Caco-2 (cell line): Measurements from ENCODE around the gene ZNF777. TPM values are rescaled to one million over a fixed set of nuclear protein-coding genes. Genes with fewer than 3 reads are reported as not detected.

Source experiments
- BruUV-seq: library from RNA; stranded (reverse); fragments of 400-500 nt; replicated peaks from 2 replicates; lab custom pipeline; 2021; lab: Mats Ljungman, UMichigan
- CTCF ChIA-PET: fragments of 300-600 bp; sonication (Branson Sonifier 250); formaldehyde crosslinking; loops from one replicate; lab custom pipeline; 2022; ENCODE audit warnings: antibody characterized with exemption; lab: Charles Lee
- POLR2A ChIA-PET: fragments of 300-600 bp; sonication (Branson Sonifier 250); formaldehyde crosslinking; loops from one replicate; lab custom pipeline; 2022; ENCODE audit warnings: antibody characterized with exemption; lab: Charles Lee
- DNase-seq, 2 experiments: peaks; one replicate each; pipeline versions ENCODE4 v3.0.0 to v3.0.0-alpha.2; 2020 to 2022
- H3K27me3 ChIP-seq: replicated peaks from 2 replicates; pipeline ENCODE4 v1.6.0; 2011; ENCODE audit warnings: low read length; ENCODE audit not compliant: control insufficient read depth, insufficient read depth
- H3K36me3 ChIP-seq: 2 replicates; pipeline ENCODE4 v1.5.1; 2011; ENCODE audit warnings: low read length; ENCODE audit not compliant: control insufficient read depth, insufficient read depth
- H3K4me1 ChIP-seq: fragments of 250-450 bp; sonication (Bioruptor Pico); 2 replicates; pipeline ENCODE4 v1.5.1; 2020; ENCODE audit warnings: mild to moderate bottlenecking
- H3K4me3 ChIP-seq: 2 replicates; pipeline ENCODE4 v1.5.1; 2011; ENCODE audit warnings: low read depth, mild to moderate bottlenecking, control low read depth, low read length
- H3K9me3 ChIP-seq: fragments of 250-450 bp; sonication (Bioruptor Pico); 2 replicates; pipeline ENCODE4 v1.5.1; 2020; ENCODE audit warnings: mild to moderate bottlenecking, moderate library complexity
- H3K27ac Mint-ChIP-seq: one replicate; pipeline ENCODE4 v1.8.0; 2022; ENCODE audit warnings: mixed read lengths; ENCODE audit not compliant: unreplicated experiment
- H3K27me3 Mint-ChIP-seq: one replicate; pipeline ENCODE4 v1.8.0; 2022; ENCODE audit warnings: mixed read lengths; ENCODE audit not compliant: insufficient read depth, unreplicated experiment
- H3K36me3 Mint-ChIP-seq: one replicate; pipeline ENCODE4 v1.8.0; 2022; ENCODE audit warnings: mild to moderate bottlenecking, mixed read lengths; ENCODE audit not compliant: insufficient read depth, unreplicated experiment
- H3K4me1 Mint-ChIP-seq: one replicate; pipeline ENCODE4 v1.8.0; 2022; ENCODE audit warnings: low read depth, mixed read lengths; ENCODE audit not compliant: unreplicated experiment
- H3K4me3 Mint-ChIP-seq: one replicate; pipeline ENCODE4 v1.8.0; 2022; ENCODE audit warnings: mild to moderate bottlenecking, moderate library complexity, mixed read lengths; ENCODE audit not compliant: unreplicated experiment
- H3K9me3 Mint-ChIP-seq: one replicate; pipeline ENCODE4 v1.8.0; 2022; ENCODE audit warnings: mixed read lengths; ENCODE audit not compliant: unreplicated experiment
- intact Hi-C: fragments of 100-400 bp; cut with micrococcal nuclease; formaldehyde crosslinking; loops from one replicate; pipeline ENCODE4 v1.10.0; 2022; ENCODE audit not compliant: unreplicated experiment
- total RNA-seq: library from RNA; stranded (reverse); gene quantifications from 2 replicates; pipeline ENCODE4 v1.2.3, GENCODE V29; 2022
- TF ChIP-seq, protein P1 (sequence below), 2 experiments: fragments of 200-600 bp in 1 of 2; IDR thresholded peaks; 1 replicate in 1 of 2; 2 replicates in 1 of 2; pipeline versions ENCODE4 v1.5.1 to v1.8.0; 2011 to 2022; ENCODE audit warnings: antibody characterized with exemption in 1 of 2, control low read depth in 1 of 2, inconsistent platforms in 1 of 2, low read depth in 1 of 2, low read length in 1 of 2, mild to moderate bottlenecking in 1 of 2, moderate library complexity in 1 of 2; ENCODE audit not compliant: insufficient read depth in 1 of 2, severe bottlenecking in 1 of 2, unreplicated experiment in 1 of 2

ZNF777 gene
- total RNA-seq, 1 experiment from 2014 or later = 22.7 TPM

DNA sequence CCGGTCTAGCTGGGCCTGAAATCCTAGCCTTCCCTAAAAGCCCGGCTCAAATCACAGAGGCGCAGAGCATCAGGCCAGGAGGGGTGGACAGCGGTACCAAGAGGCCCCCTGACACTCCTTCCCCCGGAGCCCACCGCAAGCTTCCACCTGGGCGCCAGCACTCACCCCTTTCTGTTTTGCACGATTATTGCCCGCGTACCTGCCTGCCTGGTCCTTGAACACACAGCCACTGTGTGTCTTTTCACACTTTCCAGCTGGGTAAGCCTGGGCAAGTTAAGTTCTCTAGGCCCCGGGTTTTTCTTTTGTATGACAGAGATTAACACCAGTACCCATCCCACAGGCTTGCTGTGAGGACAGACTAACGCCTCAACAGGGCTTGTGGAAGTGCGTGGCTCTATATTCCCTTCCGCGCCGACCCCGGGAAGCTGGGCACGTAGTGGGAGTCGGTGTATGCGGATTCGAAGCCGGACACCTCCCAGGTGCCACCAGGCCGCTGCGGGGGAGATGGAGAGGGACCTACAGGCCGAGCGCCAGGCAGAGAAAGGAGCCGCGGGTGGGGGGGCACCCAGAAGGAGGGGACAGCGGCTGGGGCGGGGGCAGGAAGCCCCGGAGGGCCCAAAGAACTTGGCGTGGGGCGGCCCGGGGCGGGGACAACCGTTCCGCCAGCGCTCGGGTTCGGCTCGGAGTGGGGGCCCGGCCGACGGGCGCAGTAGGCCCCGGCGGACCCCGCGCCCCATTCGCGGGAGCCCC is 36.0 kb upstream of the ZNF777 start:
- CTCF ChIA-PET = no interaction called here
- POLR2A ChIA-PET = no interaction called here
- intact Hi-C loops = loop anchor here (1.0 to 5.0 kb wide), 3 partner anchors 74 to 212 kb away; no protein-coding TSS in a partner anchor

DNA sequence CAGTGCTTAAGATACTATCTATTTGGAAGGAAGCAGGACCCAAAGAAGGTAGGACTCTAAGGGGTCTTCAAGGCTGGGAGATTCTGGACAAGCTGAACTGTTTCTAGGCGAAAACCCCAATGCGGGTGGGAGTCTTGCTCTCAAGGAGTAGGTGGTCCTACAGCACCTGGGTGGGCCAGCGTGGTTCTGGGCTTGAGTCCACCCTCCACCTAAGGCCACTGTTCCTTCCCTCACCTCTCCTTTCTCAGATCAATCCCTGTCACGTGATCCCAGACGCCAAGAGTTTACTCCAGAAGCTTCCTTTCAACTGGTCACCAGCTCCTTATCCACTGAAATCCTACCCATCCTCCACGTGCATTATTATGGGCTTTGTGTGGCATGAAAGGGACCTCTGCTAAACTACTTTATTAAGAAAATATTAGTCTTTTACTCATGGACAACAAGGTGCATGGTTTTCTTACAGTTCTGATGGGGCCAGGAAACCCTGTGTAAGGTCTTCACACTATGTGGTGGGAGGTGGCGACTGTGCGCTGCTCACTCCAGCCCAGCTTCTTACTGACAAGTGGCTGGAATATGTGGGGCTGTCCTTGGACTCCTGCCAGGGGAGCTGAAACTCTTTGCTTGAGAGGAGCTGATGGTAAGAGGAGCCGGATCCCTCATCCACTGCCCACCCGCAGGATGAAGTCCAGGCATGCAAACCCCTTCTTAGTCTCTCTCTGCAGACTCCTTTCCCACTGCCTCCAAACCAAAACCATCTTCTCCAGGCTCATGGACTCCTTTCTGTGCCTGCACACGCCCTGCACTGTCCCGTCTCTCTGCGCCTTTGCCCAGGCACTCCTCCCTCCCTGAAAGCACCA is 35.2 kb upstream of the ZNF777 start:
- Mint-ChIP-seq H3K9me3 (no peaks in the 10 kb centered on the region), H3K4me3 (peak overlapping the region; percentile 90), H3K27ac (peak overlapping the region; percentile 66), H3K27me3 (no peaks in the 10 kb centered on the region), H3K4me1 (peaks cover 20% of the 10 kb centered on the region), H3K36me3 (peaks cover 14% of the 10 kb centered on the region)
- BruUV-seq = no TSS peak
- H3K4me1 ChIP-seq = peaks cover 8% of the 10 kb centered on the region; the same call in 1 of the 2 replicates
- no peaks in the 10 kb centered on the region for H3K9me3 ChIP-seq
- H3K4me3 ChIP-seq = peak overlapping the region; percentile 8; the same call in 1 of the 2 replicates
- intact Hi-C loops = loop anchor here (2.0 to 5.0 kb wide), 2 partner anchors 73 to 184 kb away; no protein-coding TSS in a partner anchor
- ChIA-PET CTCF (no interaction called here), POLR2A (no interaction called here)
- TF ChIP-seq, protein P1, sequence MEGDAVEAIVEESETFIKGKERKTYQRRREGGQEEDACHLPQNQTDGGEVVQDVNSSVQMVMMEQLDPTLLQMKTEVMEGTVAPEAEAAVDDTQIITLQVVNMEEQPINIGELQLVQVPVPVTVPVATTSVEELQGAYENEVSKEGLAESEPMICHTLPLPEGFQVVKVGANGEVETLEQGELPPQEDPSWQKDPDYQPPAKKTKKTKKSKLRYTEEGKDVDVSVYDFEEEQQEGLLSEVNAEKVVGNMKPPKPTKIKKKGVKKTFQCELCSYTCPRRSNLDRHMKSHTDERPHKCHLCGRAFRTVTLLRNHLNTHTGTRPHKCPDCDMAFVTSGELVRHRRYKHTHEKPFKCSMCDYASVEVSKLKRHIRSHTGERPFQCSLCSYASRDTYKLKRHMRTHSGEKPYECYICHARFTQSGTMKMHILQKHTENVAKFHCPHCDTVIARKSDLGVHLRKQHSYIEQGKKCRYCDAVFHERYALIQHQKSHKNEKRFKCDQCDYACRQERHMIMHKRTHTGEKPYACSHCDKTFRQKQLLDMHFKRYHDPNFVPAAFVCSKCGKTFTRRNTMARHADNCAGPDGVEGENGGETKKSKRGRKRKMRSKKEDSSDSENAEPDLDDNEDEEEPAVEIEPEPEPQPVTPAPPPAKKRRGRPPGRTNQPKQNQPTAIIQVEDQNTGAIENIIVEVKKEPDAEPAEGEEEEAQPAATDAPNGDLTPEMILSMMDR (IDR thresholded peaks at IDR 0.05; ENCODE audit: insufficient read depth in 1 of 2, low read depth in 1 of 2, low read length in 1 of 2, severe bottlenecking in 1 of 2, unreplicated experiment in 1 of 2) = no peak
- peaks cover under 1% of the 10 kb centered on the region; the same call in 1 of the 2 replicates for H3K36me3 ChIP-seq
- H3K27me3 ChIP-seq = no peaks in the 10 kb centered on the region
- DNase-seq = no peak

More for the DNA sequence above, 36.0 kb upstream of the ZNF777 start:
- Histone ChIP-seq H3K4me1 (peaks cover 8% of the 10 kb centered on the region; the same call in 1 of the 2 replicates), H3K4me3 (peak overlapping the region; percentile 80), H3K36me3 (no peaks in the 10 kb centered on the region), H3K9me3 (no peaks in the 10 kb centered on the region), H3K27me3 (no peaks in the 10 kb centered on the region)
- Mint-ChIP-seq H3K4me3 (peak overlapping the region; percentile 90), H3K27ac (peak overlapping the region; percentile 66), H3K4me1 (peaks cover 20% of the 10 kb centered on the region), H3K9me3 (no peaks in the 10 kb centered on the region), H3K36me3 (peaks cover 14% of the 10 kb centered on the region), H3K27me3 (no peaks in the 10 kb centered on the region)
- TF ChIP-seq, protein P1 (IDR thresholded peaks at IDR 0.05; ENCODE audit: insufficient read depth in 1 of 2, low read depth in 1 of 2, low read length in 1 of 2, severe bottlenecking in 1 of 2, unreplicated experiment in 1 of 2) = no peak
- DNase-seq = peak in 1 of 2 experiments; percentile 37
- no TSS peak for BruUV-seq
